Activated CD8-positive, alpha-beta memory T cell treated with anti-CD3 and anti-CD28 coated beads, Interleukin-2, amount 10 ng/mL, durations not matched to agents 7 days and 5 days (primary cell): Measurements from ENCODE around the gene BICDL1. TPM values are rescaled to one million over a fixed set of nuclear protein-coding genes. Genes with fewer than 3 reads are reported as not detected.

Experiments
- ATAC-seq: fragments of 150-1000 bp; cut with Tn5 transposase; one replicate; pipeline ENCODE4 v1.10.0; 2021; ENCODE audit warnings: moderate library complexity
- CTCF ChIA-PET: fragments of 350-600 bp; sonication (Branson Sonifier 250); formaldehyde crosslinking; loops from one replicate; lab custom pipeline; 2021; ENCODE audit warnings: antibody characterized with exemption; lab: Charles Lee
- DNase-seq: peaks from one replicate; pipeline ENCODE4 v3.0.0-alpha.2; 2020
- H3K27ac Mint-ChIP-seq: one replicate; pipeline ENCODE4 v1.8.0; 2021; ENCODE audit warnings: mild to moderate bottlenecking, mixed read lengths
- H3K27me3 Mint-ChIP-seq: one replicate; pipeline ENCODE4 v1.8.0; 2021; ENCODE audit warnings: mixed read lengths
- H3K36me3 Mint-ChIP-seq: one replicate; pipeline ENCODE4 v1.8.0; 2021; ENCODE audit warnings: mild to moderate bottlenecking, mixed read lengths
- H3K4me1 Mint-ChIP-seq: one replicate; pipeline ENCODE4 v1.8.0; 2021; ENCODE audit warnings: mixed read lengths
- H3K4me3 Mint-ChIP-seq: one replicate; pipeline ENCODE4 v1.8.0; 2021; ENCODE audit warnings: mild to moderate bottlenecking, moderate library complexity, mixed read lengths
- H3K9me3 Mint-ChIP-seq: one replicate; pipeline ENCODE4 v1.8.0; 2022; ENCODE audit warnings: low read depth, mixed read lengths
- total RNA-seq, 2 experiments: library from RNA; stranded (reverse); gene quantifications; one replicate each; pipeline ENCODE4 v1.2.3, GENCODE V29; 2021

BICDL1 gene
- total RNA-seq, 2 experiments from 2014 or later, result 59.8 to 62.9 TPM

DNA sequence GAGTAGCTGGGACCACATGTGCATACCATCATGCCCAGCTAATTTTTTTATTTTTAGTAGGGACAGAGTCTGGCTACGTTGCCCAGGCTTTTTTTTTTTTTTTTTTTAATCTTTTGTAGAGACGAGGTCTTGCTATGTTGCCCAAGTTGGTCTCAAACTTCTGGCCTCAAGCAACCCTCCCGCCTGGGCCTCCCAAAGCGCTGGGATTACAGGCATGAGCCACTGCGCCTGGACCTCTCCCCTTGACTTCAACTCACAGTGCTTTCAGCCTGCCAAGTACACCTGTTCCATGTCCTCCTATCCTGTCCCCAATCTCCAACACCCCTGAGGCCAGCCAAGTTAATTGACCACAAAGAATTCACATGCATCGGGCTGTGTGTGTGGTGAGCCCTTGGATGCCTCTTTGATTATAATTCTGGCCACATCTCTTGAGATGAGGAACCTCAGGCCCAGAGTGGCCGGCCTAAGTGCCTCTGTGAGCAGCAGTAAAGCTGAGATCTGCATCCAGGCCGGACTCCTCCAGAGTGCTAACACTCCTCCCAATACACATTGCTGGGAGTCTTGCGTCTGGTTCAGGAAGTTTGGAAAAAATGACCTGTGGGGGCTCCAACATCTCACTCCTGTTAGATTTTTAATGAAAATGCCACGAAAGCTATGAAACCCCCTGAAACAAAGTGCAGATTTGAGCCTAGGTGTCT, 120.7 kb downstream of the BICDL1 start:
- H3K9me3 Mint-ChIP-seq, result no peaks in the 10 kb centered on the region
- ATAC-seq (no peak), DNase-seq (no peak)
- CTCF ChIA-PET, result interaction anchor here (0.6 to 3.6 kb wide), 8 partner anchors 9 to 148 kb away, joined by 4 to 16 read pairs (median 6); no protein-coding TSS in a partner anchor
- H3K4me1 Mint-ChIP-seq, result peaks cover 51% of the 10 kb centered on the region
- no peak overlapping the region for H3K27ac Mint-ChIP-seq
- no peaks in the 10 kb centered on the region for H3K27me3 Mint-ChIP-seq
- no peak overlapping the region for H3K4me3 Mint-ChIP-seq
- peaks cover 38% of the 10 kb centered on the region for H3K36me3 Mint-ChIP-seq

DNA sequence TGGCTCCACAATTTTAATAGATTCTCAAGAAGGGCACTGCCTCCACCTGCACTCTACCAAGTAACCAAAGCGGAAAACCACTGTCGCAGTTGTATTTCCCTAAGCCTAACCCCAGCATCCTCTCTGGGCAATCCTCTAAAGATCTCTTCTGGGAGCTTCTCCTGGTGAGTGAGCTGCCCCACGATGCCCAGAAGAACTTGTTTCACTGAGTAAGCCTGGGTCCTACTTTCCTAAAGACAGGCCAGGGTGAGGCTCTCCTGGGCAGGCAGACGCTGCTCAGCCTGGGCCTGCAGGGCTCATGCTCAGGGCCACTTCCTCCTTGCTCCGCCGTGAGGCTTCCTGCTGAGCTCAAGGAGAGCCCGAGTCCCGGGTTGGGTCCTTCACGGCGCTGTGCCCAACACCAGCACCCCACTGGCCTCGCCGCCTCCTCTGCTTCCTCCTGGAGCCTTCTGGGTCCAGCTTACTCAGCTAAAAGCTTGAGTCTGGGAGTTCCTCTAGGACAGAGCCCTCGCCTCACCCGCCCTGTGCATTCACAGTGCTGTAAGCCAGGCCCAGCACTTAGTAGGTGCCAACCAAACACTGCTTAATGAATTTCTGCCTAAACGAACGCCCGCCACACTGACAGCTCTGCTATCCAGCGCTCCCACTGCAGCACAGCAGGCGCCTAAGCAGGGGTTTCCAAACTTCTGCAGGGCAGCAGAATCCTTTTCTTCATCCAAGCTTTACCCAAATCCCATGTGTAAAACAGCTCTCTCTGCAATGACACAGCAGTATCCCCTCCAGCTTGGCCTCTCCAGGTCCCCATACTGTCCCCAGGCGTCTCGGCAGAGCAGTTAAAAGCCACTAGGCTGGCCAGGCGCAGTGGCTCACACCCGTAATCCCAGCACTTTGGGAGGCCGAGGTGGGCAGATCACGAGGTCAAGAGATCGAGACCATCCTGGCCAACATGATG, 121.8 kb downstream of the BICDL1 start:
- Mint-ChIP-seq H3K4me1 (peaks cover 62% of the 10 kb centered on the region), H3K27ac (peak overlapping the region; percentile 86), H3K9me3 (no peaks in the 10 kb centered on the region), H3K4me3 (peak overlapping the region; percentile 63), H3K27me3 (no peaks in the 10 kb centered on the region), H3K36me3 (peaks cover 37% of the 10 kb centered on the region)
- DNase-seq (peak; percentile 78), ATAC-seq (peak; percentile 87)
- CTCF ChIA-PET, result interaction anchor here (0.6 to 3.6 kb wide), 10 partner anchors 10 to 149 kb away, joined by 4 to 16 read pairs (median 6); partner anchors contain the start of gene RPLP0

DNA sequence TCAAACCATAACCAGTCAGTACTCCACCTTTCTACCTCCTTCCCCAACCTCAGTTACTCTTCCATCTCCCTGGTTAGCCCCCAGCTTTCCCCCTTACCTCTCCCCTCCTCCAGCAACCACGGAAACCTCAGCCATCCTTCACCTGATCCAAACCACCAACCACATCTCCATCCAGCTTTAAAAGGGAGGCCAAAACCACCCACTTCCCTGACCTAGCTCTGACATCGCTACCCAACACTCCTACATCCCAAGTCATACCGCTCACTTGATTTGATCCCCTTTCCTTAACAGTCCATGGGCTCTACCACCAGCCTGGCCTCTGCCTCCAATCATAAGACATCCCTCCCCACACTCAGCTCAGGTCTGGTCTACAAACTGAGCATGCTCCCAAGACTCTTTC, 126.0 kb downstream of the BICDL1 start:
- peak overlapping the region; percentile 47 for H3K27ac Mint-ChIP-seq
- CTCF ChIA-PET, result interaction anchor here (1.0 to 3.3 kb wide), 6 partner anchors 14 to 150 kb away, joined by 3 to 15 read pairs (median 4); partner anchors contain the start of gene PXN
- no peaks in the 10 kb centered on the region for H3K9me3 Mint-ChIP-seq
- no peaks in the 10 kb centered on the region for H3K27me3 Mint-ChIP-seq
- peaks cover 30% of the 10 kb centered on the region for H3K36me3 Mint-ChIP-seq
- H3K4me3 Mint-ChIP-seq, result peak overlapping the region; percentile 90
- no peak for DNase-seq
- peaks cover 73% of the 10 kb centered on the region for H3K4me1 Mint-ChIP-seq
- ATAC-seq, result no peak

DNA sequence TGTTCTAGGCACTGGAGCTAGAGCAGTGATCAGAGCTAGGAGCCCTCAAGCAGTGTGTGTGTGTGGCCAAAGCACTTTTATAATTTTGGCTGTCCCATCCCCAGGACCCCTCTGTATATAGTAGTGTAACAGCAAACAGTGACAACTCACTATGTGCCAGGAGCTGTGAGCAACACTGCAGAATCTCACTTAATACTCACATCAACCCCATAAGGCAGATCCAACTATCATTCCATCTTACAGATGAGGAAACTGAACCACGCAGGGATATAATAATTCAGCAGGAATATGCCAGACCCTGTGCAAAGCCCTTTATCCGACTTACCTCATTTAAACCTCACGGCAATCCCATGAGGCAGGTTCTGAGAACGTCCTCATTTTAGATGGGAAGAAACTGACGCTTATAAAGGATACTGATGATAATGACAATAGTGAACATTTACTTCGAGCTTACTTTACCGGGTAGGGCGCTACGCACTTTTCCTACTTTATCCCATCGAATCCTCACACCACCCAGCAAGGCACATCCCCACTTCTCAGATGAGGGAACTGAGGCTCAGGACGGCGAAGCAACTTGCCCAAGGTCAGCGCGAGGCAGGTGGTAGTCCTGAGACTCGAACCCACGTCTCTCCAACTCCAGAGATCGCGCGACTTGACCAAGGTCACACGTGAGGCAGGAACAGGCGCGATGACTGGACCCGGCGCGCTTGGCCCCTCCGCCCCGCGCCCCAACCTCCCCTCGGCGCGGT, 126.8 kb downstream of the BICDL1 start:
- no peaks in the 10 kb centered on the region for H3K9me3 Mint-ChIP-seq

DNA sequence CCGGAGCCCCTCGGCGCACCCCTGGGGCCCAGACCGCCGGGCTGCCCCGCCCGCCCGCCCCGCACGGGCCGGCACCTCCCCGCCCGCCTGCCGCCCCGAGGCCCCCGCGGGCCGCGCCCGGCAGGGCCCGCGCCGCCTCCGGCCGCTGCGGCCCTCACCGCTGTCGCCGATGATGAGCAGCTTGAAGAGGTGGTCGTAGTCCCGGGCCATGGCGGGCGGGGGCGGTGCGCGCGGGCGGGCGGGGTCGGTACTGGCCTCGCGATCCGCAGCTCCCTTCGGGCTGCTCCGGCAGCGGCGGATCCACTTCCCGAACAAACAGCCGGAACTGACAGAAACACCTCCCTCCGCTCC, 127.4 kb downstream of the BICDL1 start, which contains the start of gene RAB35:
Gene RAB35 (minus strand): TSS at position 313 of the 351 bp plus-strand sequence. CDS start 103 bp downstream, at position 210.
- ATAC-seq, result no peak
- H3K27ac Mint-ChIP-seq, result peak within 1 kb of the TSS; percentile 87
- H3K9me3 Mint-ChIP-seq, result no peaks in the 10 kb centered on the region
- DNase-seq, result no peak
- peak within 1 kb of the TSS; percentile 90 for H3K4me3 Mint-ChIP-seq
- H3K36me3 Mint-ChIP-seq, result peaks cover 29% of the 10 kb centered on the region
- peaks cover 71% of the 10 kb centered on the region for H3K4me1 Mint-ChIP-seq
- CTCF ChIA-PET, result interaction anchor here (0.8 to 3.3 kb wide), 7 partner anchors 16 to 126 kb away, joined by 3 to 15 read pairs (median 8); partner anchors contain the start of gene RPLP0
- H3K27me3 Mint-ChIP-seq, result no peaks in the 10 kb centered on the region

More for the DNA sequence above, 126.8 kb downstream of the BICDL1 start:
- H3K27me3 Mint-ChIP-seq, result no peaks in the 10 kb centered on the region
- peak overlapping the region; percentile 90 for H3K4me3 Mint-ChIP-seq
- no peak for ATAC-seq
- peak; percentile 67 for DNase-seq
- H3K36me3 Mint-ChIP-seq, result peaks cover 30% of the 10 kb centered on the region
- peaks cover 71% of the 10 kb centered on the region for H3K4me1 Mint-ChIP-seq
- H3K27ac Mint-ChIP-seq, result peak overlapping the region; percentile 87
- CTCF ChIA-PET, result interaction anchor here (1.1 to 3.3 kb wide), 5 partner anchors 15 to 126 kb away, joined by 3 to 15 read pairs (median 8); no protein-coding TSS in a partner anchor

DNA sequence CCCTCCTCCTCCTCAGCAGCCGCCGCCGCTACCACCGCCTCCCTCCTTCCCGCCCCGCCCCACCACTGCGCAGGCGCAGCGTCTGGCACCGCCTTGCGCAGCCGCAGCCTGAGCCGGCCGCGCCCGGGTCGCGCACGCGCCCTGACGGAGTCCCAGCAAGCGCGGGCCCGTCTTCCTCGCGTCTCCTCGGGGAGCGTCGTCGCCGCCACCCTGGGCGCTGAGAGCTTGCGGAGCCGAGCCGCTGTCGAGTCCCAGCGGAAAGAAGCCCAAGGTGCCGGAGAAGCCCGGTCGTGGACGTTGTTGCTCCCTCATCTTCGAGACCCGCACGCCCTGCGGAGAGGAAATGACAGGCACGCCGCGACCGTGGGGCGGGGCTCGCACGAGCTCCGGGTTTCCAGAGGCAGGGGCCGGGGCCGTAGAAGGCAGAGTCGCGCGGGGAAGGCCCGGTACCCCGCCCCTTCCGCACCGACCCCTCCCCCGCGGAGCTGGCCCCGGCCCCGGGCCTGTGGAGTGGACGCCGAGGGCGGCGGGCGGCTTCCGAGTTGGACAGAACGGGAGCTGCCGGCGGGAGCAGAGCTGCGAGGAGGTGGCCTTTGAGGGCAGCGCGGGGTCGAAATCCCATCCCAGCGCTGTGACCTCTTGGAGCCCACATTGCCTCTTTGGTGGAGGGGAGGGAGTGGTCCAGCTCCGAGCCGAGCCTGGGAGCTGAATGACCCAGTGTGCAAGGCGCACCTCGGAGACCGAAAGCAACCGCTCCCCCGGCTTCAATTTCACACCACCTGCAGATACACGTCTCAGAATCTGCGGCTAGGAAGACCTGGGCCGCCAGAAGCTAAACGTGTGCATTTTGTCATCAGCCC, 128.0 kb downstream of the BICDL1 start:
- Mint-ChIP-seq H3K27me3 (no peaks in the 10 kb centered on the region), H3K9me3 (no peaks in the 10 kb centered on the region), H3K4me3 (peak overlapping the region; percentile 81), H3K4me1 (peaks cover 74% of the 10 kb centered on the region), H3K36me3 (peaks cover 27% of the 10 kb centered on the region), H3K27ac (peak overlapping the region; percentile 83)
- CTCF ChIA-PET, result interaction anchor here (0.7 to 3.3 kb wide), 11 partner anchors 9 to 355 kb away, joined by 3 to 15 read pairs (median 3); partner anchors contain the start of gene RPLP0
- ATAC-seq (peak; percentile 81), DNase-seq (peak; percentile 98)

DNA sequence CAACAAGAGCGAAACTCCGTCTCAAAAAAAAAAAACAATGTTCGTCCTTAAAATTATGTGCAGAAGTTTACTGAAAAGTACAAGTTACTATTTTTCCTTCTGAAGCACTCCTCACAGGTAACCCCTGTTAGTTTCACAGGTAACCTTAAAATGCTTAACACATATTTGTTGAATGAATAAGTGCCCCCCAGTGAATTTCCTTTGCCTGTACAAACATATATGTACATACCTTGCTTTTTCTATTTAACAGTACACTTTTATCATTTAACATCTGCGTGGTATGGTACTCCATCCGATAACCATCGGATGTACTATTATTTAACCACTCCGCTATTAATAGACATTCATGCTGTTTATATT, 128.9 kb downstream of the BICDL1 start:
- no peaks in the 10 kb centered on the region for H3K9me3 Mint-ChIP-seq
- no peak for ATAC-seq
- peaks cover 22% of the 10 kb centered on the region for H3K36me3 Mint-ChIP-seq
- no peak for DNase-seq
- CTCF ChIA-PET, result interaction anchor here (0.7 to 3.3 kb wide), 8 partner anchors 9 to 148 kb away, joined by 3 to 15 read pairs (median 6); partner anchors contain the start of genes PXN and RPLP0
- peak overlapping the region; percentile 81 for H3K4me3 Mint-ChIP-seq
- H3K4me1 Mint-ChIP-seq, result peaks cover 71% of the 10 kb centered on the region
- H3K27ac Mint-ChIP-seq, result peak overlapping the region; percentile 83
- H3K27me3 Mint-ChIP-seq, result no peaks in the 10 kb centered on the region

DNA sequence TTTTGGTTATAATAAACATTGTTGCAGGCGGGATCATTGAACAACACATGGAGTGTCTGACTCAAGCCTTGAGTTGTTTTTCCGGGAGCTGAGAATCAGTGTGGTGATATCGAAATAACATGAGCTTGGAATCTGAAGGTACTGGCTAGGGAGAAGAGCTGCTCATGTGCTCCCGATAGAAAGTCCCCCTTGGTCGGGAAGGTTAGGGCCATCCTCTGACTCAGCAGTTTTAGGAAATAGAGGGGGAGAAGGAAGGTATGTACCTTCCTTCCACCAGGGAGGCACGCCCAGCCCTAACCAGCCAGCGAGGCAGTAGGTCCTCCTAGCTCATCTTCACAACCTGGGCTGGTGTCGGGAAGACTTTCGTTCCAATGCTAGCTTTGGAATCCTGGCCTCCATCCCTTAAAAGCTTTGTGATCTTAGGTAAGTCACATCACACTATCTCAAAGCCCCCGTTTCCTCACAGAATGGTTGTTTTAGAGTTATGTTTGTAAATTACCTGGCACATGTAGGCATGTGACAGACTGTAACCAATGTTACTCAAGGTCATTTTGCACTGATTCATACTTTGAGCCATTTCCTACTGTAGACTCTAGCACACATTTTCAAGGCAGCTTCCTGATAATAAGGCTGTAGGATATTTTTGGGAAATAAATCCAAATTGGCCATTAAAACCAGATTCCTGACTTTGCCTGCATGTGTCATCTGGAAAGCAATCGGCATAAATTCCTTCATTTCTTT, 129.5 kb downstream of the BICDL1 start:
- ATAC-seq (no peak), DNase-seq (no peak)
- Mint-ChIP-seq H3K27me3 (no peaks in the 10 kb centered on the region), H3K4me1 (peaks cover 73% of the 10 kb centered on the region), H3K27ac (peak overlapping the region; percentile 83), H3K9me3 (no peaks in the 10 kb centered on the region), H3K36me3 (peaks cover 19% of the 10 kb centered on the region), H3K4me3 (peak overlapping the region; percentile 81)
- CTCF ChIA-PET, result interaction anchor here (1.1 to 2.8 kb wide), 6 partner anchors 12 to 147 kb away, joined by 3 to 10 read pairs (median 6); partner anchors contain the start of genes PXN and RPLP0

DNA sequence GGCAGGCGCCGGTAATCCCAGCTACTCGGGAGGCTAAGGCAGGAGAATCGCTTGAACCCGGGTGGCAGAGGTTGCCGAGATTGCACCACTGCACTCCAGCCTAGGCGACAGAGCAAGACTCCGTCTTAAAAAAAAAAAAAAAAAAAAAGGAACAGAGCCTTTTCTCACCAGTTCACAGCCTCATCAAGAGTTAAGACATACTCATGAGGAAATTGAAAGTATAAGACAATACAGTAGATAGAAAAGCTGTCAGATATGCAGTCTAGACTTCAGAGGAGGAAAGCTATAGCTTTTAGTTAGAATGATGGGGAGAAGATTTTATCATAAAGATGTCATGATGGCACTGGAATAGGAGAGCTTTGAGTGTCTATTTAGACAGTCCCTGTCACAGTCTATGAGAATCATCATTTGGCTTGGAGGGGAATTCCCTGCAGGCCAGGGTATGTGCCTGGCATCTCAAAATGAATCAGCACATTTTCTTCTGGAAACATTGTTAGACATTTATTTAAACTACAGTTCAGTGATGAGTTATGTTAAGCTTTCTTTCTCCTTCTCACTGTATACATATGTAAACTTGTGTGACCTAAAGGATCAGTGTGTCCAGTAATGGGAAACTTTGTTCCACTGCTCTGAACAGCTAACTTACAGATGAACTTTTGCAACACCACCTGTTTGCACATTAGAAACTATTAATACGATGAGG, 130.4 kb downstream of the BICDL1 start:
- H3K4me3 Mint-ChIP-seq, result peak overlapping the region; percentile 1
- ATAC-seq (no peak), DNase-seq (peak; percentile 53)
- H3K4me1 Mint-ChIP-seq, result peaks cover 78% of the 10 kb centered on the region
- no peaks in the 10 kb centered on the region for H3K9me3 Mint-ChIP-seq
- peaks cover 12% of the 10 kb centered on the region for H3K36me3 Mint-ChIP-seq
- H3K27ac Mint-ChIP-seq, result peak overlapping the region; percentile 42
- CTCF ChIA-PET, result interaction anchor here (0.7 to 1.9 kb wide), 5 partner anchors 12 to 81 kb away, joined by 3 to 10 read pairs (median 6); partner anchors contain the start of gene RPLP0
- H3K27me3 Mint-ChIP-seq, result no peaks in the 10 kb centered on the region

DNA sequence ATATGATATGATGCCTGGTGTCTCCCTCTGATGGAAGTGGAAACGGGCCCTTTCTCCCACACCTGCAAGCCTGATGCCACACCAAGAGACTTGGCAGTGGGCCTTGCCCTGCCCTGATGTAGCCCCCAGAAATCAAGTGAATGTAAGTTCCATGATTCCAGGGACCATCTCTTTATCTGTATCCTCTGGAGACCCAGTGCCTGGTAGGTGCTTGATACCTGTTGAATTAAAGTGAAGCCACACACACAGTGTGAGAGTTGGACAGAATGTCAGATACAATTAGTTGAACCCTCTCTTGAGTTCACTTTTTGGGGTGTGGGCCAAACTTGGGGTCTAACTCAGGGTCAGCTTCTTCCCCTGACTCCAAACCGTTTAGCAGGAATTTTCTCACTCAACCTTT, 132.3 kb downstream of the BICDL1 start:
- Mint-ChIP-seq H3K4me3 (peak overlapping the region; percentile 42), H3K4me1 (peaks cover 62% of the 10 kb centered on the region), H3K27ac (peak overlapping the region; percentile 83), H3K27me3 (no peaks in the 10 kb centered on the region), H3K9me3 (no peaks in the 10 kb centered on the region), H3K36me3 (peaks cover 2% of the 10 kb centered on the region)
- CTCF ChIA-PET, result interaction anchor here (1.3 to 3.9 kb wide), 3 partner anchors 11 to 144 kb away, joined by 4 to 13 read pairs (median 5); partner anchors contain the start of genes PXN and RPLP0
- no peak for DNase-seq
- no peak for ATAC-seq
